K562 (cell line): ENCODE data around the gene PRKCSH. TPM values are rescaled to one million over a fixed set of nuclear protein-coding genes. Genes with fewer than 3 reads are reported as not detected.

Experiments
- ADNP ChIP-seq: fragments of 200-800 bp; sonication (Bioruptor generic); IDR thresholded peaks from 2 replicates; pipeline ENCODE4 v1.6.1; 2016; ENCODE audit warnings: missing genetic modification characterization, missing compliant biosample characterization
- BCOR ChIP-seq: fragments of 450-650 bp; IDR thresholded peaks from 2 replicates; pipeline ENCODE4 v1.6.1; 2016
- CEBPB ChIP-seq: fragments of 450-650 bp; IDR thresholded peaks from 2 replicates; pipeline ENCODE4 v1.6.1; 2016; ENCODE audit warnings: missing genetic modification characterization, missing compliant biosample characterization
- CTBP1 ChIP-seq: fragments of 450-650 bp; IDR thresholded peaks from 2 replicates; pipeline ENCODE4 v1.6.1; 2016; ENCODE audit warnings: borderline replicate concordance
- MEIS2 ChIP-seq: fragments of 450-650 bp; IDR thresholded peaks from 2 replicates; pipeline ENCODE4 v1.6.1; 2014; ENCODE audit warnings: mild to moderate bottlenecking; ENCODE audit not compliant: partially characterized antibody
- MLX ChIP-seq, 2 experiments: fragments of 450-650 bp in 1 of 2; sonication (generic) in 1 of 2; formaldehyde crosslinking; conservative IDR thresholded peaks; 2 replicates each; pipeline versions ENCODE4 v1.4.0 to v1.8.1; 2020 to 2022; ENCODE audit warnings: mild to moderate bottlenecking in 1 of 2, missing genetic modification reagents in 1 of 2
- PKNOX1 ChIP-seq: fragments of 450-650 bp; IDR thresholded peaks from 2 replicates; pipeline ENCODE4 v1.6.1; 2016
- SMARCA5 ChIP-seq: fragments of 450-650 bp; IDR thresholded peaks from 2 replicates; pipeline ENCODE4 v1.6.1; 2016
- ZNF121 ChIP-seq: sonication (generic); formaldehyde crosslinking; conservative IDR thresholded peaks from 2 replicates; pipeline ENCODE4 v1.8.0; 2022; ENCODE audit warnings: missing genetic modification reagents
- ZNF764 ChIP-seq: fragments of 250-450 bp; sonication (Bioruptor Pico); IDR thresholded peaks from 2 replicates; pipeline ENCODE4 v1.4.0; 2020; ENCODE audit warnings: low read depth, mild to moderate bottlenecking, moderate library complexity
- polyA plus RNA-seq, 8 experiments: library from polyadenylated mRNA; depleted of rRNA in 4 of 8; stranded (reverse) in 5 of 8; unstranded in 3 of 8; fragments of >200 nt; fragmentation: Nextera tagmentation in 2 of 8; fragmentation: Illumina TruSeq in 1 of 8; extraction: Ambion mirVana in 2 of 8; extraction: Trizol in 1 of 8; gene quantifications; 2 replicates each; pipeline versions ENCODE4 v1.2.1 to v1.2.3, GENCODE V29; 2011 to 2014; ENCODE audit warnings: inconsistent platforms in 1 of 8, missing spikeins in 1 of 8
- total RNA-seq, 7 experiments: library from RNA; depleted of rRNA in 6 of 7; stranded (reverse); fragments of >200 nt in 6 of 7; fragmentation: Illumina TruSeq in 2 of 7; extraction: Trizol in 2 of 7; gene quantifications; 2 replicates each; pipeline versions ENCODE4 v1.2.1 to v1.2.3, GENCODE V29; 2011 to 2021; ENCODE audit warnings: low replicate concordance in 1 of 7
- TF ChIP-seq, protein P1 (sequence below): fragments of 200-800 bp; sonication (Bioruptor generic); IDR thresholded peaks from 2 replicates; pipeline ENCODE4 v1.6.1; 2016; ENCODE audit warnings: missing genetic modification characterization, missing compliant biosample characterization
- TF ChIP-seq, protein P2 (sequence below): sonication (generic); formaldehyde crosslinking; IDR thresholded peaks from 2 replicates; pipeline ENCODE4 v1.8.0; 2022; ENCODE audit warnings: mild to moderate bottlenecking, missing genetic modification reagents
- TF ChIP-seq, protein P3 (sequence below): sonication (generic); formaldehyde crosslinking; IDR thresholded peaks from 2 replicates; pipeline ENCODE4 v1.9.0; 2022; ENCODE audit warnings: mild to moderate bottlenecking, missing genetic modification reagents

The PRKCSH gene
- total and polyA plus RNA-seq, 9 of the 15 experiments (the other 6 are each of a cell fraction or from before 2014, with no cell fraction given) = 2.3 to 297 (median 48.1) TPM

GRCh38 chr19:11458236-11458900, 22.9 kb downstream of the PRKCSH start (continued):
- TF ChIP-seq, protein P1, sequence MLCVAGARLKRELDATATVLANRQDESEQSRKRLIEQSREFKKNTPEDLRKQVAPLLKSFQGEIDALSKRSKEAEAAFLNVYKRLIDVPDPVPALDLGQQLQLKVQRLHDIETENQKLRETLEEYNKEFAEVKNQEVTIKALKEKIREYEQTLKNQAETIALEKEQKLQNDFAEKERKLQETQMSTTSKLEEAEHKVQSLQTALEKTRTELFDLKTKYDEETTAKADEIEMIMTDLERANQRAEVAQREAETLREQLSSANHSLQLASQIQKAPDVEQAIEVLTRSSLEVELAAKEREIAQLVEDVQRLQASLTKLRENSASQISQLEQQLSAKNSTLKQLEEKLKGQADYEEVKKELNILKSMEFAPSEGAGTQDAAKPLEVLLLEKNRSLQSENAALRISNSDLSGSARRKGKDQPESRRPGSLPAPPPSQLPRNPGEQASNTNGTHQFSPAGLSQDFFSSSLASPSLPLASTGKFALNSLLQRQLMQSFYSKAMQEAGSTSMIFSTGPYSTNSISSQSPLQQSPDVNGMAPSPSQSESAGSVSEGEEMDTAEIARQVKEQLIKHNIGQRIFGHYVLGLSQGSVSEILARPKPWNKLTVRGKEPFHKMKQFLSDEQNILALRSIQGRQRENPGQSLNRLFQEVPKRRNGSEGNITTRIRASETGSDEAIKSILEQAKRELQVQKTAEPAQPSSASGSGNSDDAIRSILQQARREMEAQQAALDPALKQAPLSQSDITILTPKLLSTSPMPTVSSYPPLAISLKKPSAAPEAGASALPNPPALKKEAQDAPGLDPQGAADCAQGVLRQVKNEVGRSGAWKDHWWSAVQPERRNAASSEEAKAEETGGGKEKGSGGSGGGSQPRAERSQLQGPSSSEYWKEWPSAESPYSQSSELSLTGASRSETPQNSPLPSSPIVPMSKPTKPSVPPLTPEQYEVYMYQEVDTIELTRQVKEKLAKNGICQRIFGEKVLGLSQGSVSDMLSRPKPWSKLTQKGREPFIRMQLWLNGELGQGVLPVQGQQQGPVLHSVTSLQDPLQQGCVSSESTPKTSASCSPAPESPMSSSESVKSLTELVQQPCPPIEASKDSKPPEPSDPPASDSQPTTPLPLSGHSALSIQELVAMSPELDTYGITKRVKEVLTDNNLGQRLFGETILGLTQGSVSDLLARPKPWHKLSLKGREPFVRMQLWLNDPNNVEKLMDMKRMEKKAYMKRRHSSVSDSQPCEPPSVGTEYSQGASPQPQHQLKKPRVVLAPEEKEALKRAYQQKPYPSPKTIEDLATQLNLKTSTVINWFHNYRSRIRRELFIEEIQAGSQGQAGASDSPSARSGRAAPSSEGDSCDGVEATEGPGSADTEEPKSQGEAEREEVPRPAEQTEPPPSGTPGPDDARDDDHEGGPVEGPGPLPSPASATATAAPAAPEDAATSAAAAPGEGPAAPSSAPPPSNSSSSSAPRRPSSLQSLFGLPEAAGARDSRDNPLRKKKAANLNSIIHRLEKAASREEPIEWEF (CRISPR knock-in tag) = no peak
- TF ChIP-seq MEIS2 (peak; percentile 34), ZNF121 (0 out of 2 replicates have a peak, but pooled peaks have one; percentile 3), ZNF764 (CRISPR knock-in tag) (no peak), ADNP (tag) (peak; percentile 66; the same call in 1 of the 2 replicates), PKNOX1 (peak; percentile 52), SMARCA5 (0 out of 2 replicates have a peak, but pooled peaks have one; percentile 54), CEBPB (tag) (no peak), MLX (CRISPR knock-in tag; conservative IDR thresholded peaks at IDR 0.05) (no peak), BCOR (peak; percentile 88), CTBP1 (0 out of 2 replicates have a peak, but pooled peaks have one; percentile 18)
- TF ChIP-seq, protein P2, sequence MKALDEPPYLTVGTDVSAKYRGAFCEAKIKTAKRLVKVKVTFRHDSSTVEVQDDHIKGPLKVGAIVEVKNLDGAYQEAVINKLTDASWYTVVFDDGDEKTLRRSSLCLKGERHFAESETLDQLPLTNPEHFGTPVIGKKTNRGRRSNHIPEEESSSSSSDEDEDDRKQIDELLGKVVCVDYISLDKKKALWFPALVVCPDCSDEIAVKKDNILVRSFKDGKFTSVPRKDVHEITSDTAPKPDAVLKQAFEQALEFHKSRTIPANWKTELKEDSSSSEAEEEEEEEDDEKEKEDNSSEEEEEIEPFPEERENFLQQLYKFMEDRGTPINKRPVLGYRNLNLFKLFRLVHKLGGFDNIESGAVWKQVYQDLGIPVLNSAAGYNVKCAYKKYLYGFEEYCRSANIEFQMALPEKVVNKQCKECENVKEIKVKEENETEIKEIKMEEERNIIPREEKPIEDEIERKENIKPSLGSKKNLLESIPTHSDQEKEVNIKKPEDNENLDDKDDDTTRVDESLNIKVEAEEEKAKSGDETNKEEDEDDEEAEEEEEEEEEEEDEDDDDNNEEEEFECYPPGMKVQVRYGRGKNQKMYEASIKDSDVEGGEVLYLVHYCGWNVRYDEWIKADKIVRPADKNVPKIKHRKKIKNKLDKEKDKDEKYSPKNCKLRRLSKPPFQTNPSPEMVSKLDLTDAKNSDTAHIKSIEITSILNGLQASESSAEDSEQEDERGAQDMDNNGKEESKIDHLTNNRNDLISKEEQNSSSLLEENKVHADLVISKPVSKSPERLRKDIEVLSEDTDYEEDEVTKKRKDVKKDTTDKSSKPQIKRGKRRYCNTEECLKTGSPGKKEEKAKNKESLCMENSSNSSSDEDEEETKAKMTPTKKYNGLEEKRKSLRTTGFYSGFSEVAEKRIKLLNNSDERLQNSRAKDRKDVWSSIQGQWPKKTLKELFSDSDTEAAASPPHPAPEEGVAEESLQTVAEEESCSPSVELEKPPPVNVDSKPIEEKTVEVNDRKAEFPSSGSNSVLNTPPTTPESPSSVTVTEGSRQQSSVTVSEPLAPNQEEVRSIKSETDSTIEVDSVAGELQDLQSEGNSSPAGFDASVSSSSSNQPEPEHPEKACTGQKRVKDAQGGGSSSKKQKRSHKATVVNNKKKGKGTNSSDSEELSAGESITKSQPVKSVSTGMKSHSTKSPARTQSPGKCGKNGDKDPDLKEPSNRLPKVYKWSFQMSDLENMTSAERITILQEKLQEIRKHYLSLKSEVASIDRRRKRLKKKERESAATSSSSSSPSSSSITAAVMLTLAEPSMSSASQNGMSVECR (CRISPR knock-in tag) = no peak
- TF ChIP-seq, protein P3, sequence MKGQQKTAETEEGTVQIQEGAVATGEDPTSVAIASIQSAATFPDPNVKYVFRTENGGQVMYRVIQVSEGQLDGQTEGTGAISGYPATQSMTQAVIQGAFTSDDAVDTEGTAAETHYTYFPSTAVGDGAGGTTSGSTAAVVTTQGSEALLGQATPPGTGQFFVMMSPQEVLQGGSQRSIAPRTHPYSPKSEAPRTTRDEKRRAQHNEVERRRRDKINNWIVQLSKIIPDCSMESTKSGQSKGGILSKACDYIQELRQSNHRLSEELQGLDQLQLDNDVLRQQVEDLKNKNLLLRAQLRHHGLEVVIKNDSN (CRISPR knock-in tag) = 0 out of 2 replicates have a peak, but pooled peaks have one; percentile 43
